ENCODE results near the gene CFHR5.

GRCh38 chr1:196955926-196956325 lies 21.4 kb upstream of the CFHR5 start:
- TF ChIP-seq CTCF (IDR thresholded peaks at IDR 0.05) (no peak), POLR2A (IDR thresholded peaks at IDR 0.05) (no peak)

Measured in adrenal gland (tissue), 5 donors.